H1 (cell line): ENCODE data around the gene MGRN1. TPM values are rescaled to one million over a fixed set of nuclear protein-coding genes. Genes with fewer than 3 reads are reported as not detected.

Experiments
- EP300 ChIP-seq, 2 experiments: IDR thresholded peaks; 1 replicate in 1 of 2; 2 replicates in 1 of 2; pipeline ENCODE4 v1.6.1; 2011 to 2012; ENCODE audit warnings: low read depth in 2 of 2, low read length in 2 of 2, mild to moderate bottlenecking in 2 of 2, borderline replicate concordance in 1 of 2, inconsistent platforms in 1 of 2, moderate library complexity in 1 of 2
- POLR2A ChIP-seq, 2 experiments: IDR thresholded peaks; 1 replicate in 1 of 2; 2 replicates in 1 of 2; pipeline ENCODE4 v1.6.1; 2011; ENCODE audit warnings: low read depth in 2 of 2, low read length in 2 of 2, mild to moderate bottlenecking in 2 of 2; ENCODE audit errors: control extremely low read depth in 1 of 2
- polyA plus RNA-seq, 7 experiments: library from polyadenylated mRNA; depleted of rRNA in 3 of 7; stranded (reverse) in 5 of 7; unstranded in 2 of 7; fragments of >200 nt in 5 of 7; fragments of 200-250 nt in 2 of 7; gene quantifications; 1 replicate in 5 of 7; 2 replicates in 1 of 7; 4 replicates in 1 of 7; pipeline versions ENCODE4 v1.2.1 to v1.2.3, GENCODE V29; 2011 to 2013; ENCODE audit warnings: missing spikeins in 2 of 7, mixed read lengths in 2 of 7
- total RNA-seq: library from RNA; stranded (reverse); fragmentation: NEBNext Ultra II Directional; extraction: Animal tissue kit (Norgen Biotek cat#: 25700); gene quantifications from 2 replicates; pipeline ENCODE4 v1.2.1, GENCODE V29; 2021
- TF ChIP-seq, protein P1 (sequence below): IDR thresholded peaks from 2 replicates; pipeline ENCODE4 v1.6.1; 2012; ENCODE audit warnings: inconsistent platforms

MGRN1 gene
- total and polyA plus RNA-seq, 2 of the 8 experiments (the other 6 are each of a cell fraction or from before 2014, with no cell fraction given) = 15.0 to 82.3 TPM

DNA sequence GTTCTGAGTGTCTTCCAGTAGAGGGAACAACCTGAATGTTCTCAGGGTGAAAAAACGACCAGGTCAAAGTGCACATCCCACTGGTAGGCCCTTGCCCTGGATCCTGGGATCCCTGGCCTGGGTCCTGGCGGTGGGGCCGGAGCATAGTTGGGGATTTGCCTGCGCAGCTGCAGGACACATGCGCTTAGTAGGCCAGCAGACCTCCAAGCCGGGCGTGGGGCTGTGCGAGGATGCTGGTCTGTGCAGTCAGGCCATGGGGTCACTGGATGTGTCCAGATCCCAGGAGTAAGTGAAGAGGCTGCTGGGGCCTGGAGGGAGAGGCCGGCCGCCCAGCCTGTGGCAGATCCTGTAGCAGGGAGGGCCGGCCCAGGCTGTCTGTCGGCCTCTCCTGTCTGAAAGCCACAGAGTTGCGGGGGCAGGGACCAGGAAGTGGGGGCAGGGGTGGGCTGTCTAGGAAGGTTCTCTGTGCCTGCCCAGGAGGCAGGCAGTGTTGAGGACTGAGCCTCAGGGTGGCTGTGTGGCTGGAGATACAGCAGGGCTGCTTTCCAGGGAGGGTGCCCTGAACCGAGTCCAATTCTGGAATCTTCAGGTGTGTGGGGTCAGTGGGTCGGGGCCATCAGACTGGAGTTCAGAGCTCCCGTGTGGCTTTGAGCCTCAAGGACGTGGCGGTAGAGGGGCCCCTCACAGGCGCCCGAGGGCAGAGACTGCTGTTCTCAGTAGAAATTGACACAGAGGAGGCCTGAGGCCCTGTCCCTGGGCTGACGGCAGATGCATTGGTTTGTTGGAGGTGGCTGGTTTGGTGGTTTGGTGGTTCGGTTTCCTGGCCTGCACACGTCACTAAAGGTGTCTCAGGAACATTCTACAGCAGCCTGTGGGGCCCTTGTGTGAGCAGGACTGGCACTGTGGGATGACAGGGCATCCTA is 51.5 kb downstream of the MGRN1 start (continued):
- TF ChIP-seq, protein P1, sequence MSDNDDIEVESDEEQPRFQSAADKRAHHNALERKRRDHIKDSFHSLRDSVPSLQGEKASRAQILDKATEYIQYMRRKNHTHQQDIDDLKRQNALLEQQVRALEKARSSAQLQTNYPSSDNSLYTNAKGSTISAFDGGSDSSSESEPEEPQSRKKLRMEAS = no peak
- TF ChIP-seq EP300 (IDR thresholded peaks at IDR 0.05; ENCODE audit: borderline replicate concordance in 1 of 2, low read depth in 2 of 2, low read length in 2 of 2) = no peak
- TF ChIP-seq POLR2A (IDR thresholded peaks at IDR 0.05; ENCODE audit: control extremely low read depth in 1 of 2, low read depth in 2 of 2, low read length in 2 of 2) = no peak
- TF ChIP-seq, all 59 proteins: peak for 0
